GM23338 (cell line): ENCODE data around the gene LCNL1. TPM values are rescaled to one million over a fixed set of nuclear protein-coding genes. Genes with fewer than 3 reads are reported as not detected.

Experiments used
- ATAC-seq: fragments of 200-7000 bp; cut with Tn5 transposase; 3 replicates; pipeline ENCODE4 v1.9.1; 2020
- DNase-seq: peaks from one replicate; pipeline ENCODE4 v3.0.0-alpha.2; 2015; ENCODE audit warnings: low spot score
- H2AFZ ChIP-seq: fragments of 200-600 bp; sonication (generic); 2 replicates; pipeline ENCODE4 v1.8.0; 2016; ENCODE audit warnings: antibody characterized with exemption, mild to moderate bottlenecking, moderate library complexity
- H3F3A ChIP-seq: fragments of 200-600 bp; sonication (generic); replicated peaks from 2 replicates; pipeline ENCODE4 v1.8.0; 2017; ENCODE audit warnings: antibody characterized with exemption, mixed run types, low read depth
- H3K27ac ChIP-seq: fragments of 200-600 bp; sonication (generic); 2 replicates; pipeline ENCODE4 v1.6.1; 2016; ENCODE audit warnings: low read depth
- H3K27me3 ChIP-seq: fragments of 200-600 bp; sonication (generic); 2 replicates; pipeline ENCODE4 v1.8.0; 2016; ENCODE audit warnings: mild to moderate bottlenecking, mixed run types, moderate library complexity; ENCODE audit not compliant: insufficient read depth
- H3K36me3 ChIP-seq: fragments of 200-600 bp; sonication (generic); 2 replicates; pipeline ENCODE4 v1.8.0; 2016; ENCODE audit warnings: mild to moderate bottlenecking; ENCODE audit not compliant: insufficient read depth
- H3K4me1 ChIP-seq: fragments of 200-600 bp; sonication (generic); 2 replicates; pipeline ENCODE4 v1.8.0; 2016; ENCODE audit warnings: mild to moderate bottlenecking, moderate library complexity; ENCODE audit not compliant: insufficient read depth
- H3K4me2 ChIP-seq: fragments of 200-600 bp; sonication (generic); 2 replicates; pipeline ENCODE4 v1.7.1; 2017; ENCODE audit warnings: mixed run types
- H3K4me3 ChIP-seq: fragments of 200-600 bp; sonication (generic); 2 replicates; pipeline ENCODE4 v1.6.1; 2016; ENCODE audit warnings: mixed run types
- H3K79me2 ChIP-seq: fragments of 200-600 bp; sonication (generic); replicated peaks from 2 replicates; pipeline ENCODE4 v1.8.0; 2017; ENCODE audit warnings: mild to moderate bottlenecking; ENCODE audit not compliant: insufficient read depth
- H3K9me2 ChIP-seq: fragments of 200-600 bp; sonication (generic); 2 replicates; pipeline ENCODE4 v1.8.0; 2017; ENCODE audit not compliant: insufficient read depth
- H4K20me1 ChIP-seq: fragments of 200-600 bp; sonication (generic); replicated peaks from 2 replicates; pipeline ENCODE4 v1.8.0; 2017; ENCODE audit warnings: mild to moderate bottlenecking; ENCODE audit not compliant: insufficient read depth
- H3K27ac Mint-ChIP-seq: 2 replicates; pipeline ENCODE4 v1.8.0; 2020; ENCODE audit warnings: inconsistent platforms, mild to moderate bottlenecking, moderate library complexity, mixed read lengths
- H3K27me3 Mint-ChIP-seq: 3 replicates; pipeline ENCODE4 v1.8.0; 2022; ENCODE audit warnings: low read depth, mild to moderate bottlenecking, moderate library complexity, mixed read lengths, inconsistent platforms; ENCODE audit not compliant: insufficient read depth, poor library complexity
- H3K36me3 Mint-ChIP-seq: 3 replicates; pipeline ENCODE4 v1.8.0; 2021; ENCODE audit warnings: low read depth, mild to moderate bottlenecking, inconsistent platforms, moderate library complexity, mixed read lengths
- H3K4me1 Mint-ChIP-seq: 3 replicates; pipeline ENCODE4 v1.8.0; 2020; ENCODE audit warnings: mild to moderate bottlenecking, inconsistent platforms, mixed read lengths
- H3K4me3 Mint-ChIP-seq: 3 replicates; pipeline ENCODE4 v1.8.0; 2021; ENCODE audit warnings: moderate library complexity, mild to moderate bottlenecking, inconsistent platforms, mixed read lengths
- H3K9me3 Mint-ChIP-seq: 3 replicates; pipeline ENCODE4 v1.8.0; 2020; ENCODE audit warnings: moderate library complexity, mild to moderate bottlenecking, inconsistent platforms, mixed read lengths
- CREB1 ChIP-seq: fragments of 250-450 bp; sonication (Bioruptor Pico); IDR thresholded peaks from 2 replicates; pipeline ENCODE4 v1.5.0; 2020; ENCODE audit warnings: low read depth, mild to moderate bottlenecking, moderate library complexity
- CTCF ChIP-seq, 2 experiments: fragments of 200-600 bp in 1 of 2; sonication (generic) in 1 of 2; conservative IDR thresholded peaks; 2 replicates each; pipeline versions ENCODE4 v1.5.1 to v1.6.1; 2016 to 2017; ENCODE audit warnings: antibody characterized with exemption in 2 of 2, low read depth in 2 of 2, mild to moderate bottlenecking in 2 of 2, moderate library complexity in 1 of 2
- ETS1 ChIP-seq: IDR thresholded peaks from 2 replicates; pipeline ENCODE4 v1.6.1; 2016; ENCODE audit warnings: antibody characterized with exemption
- EZH2 ChIP-seq: fragments of 200-600 bp; sonication (generic); IDR thresholded peaks from one replicate; pipeline ENCODE4 v1.8.0; 2017; ENCODE audit warnings: antibody characterized with exemption, mild to moderate bottlenecking, low read depth; ENCODE audit not compliant: unreplicated experiment
- EZH2phosphoT487 ChIP-seq: fragments of 200-600 bp; sonication (generic); IDR thresholded peaks from one replicate; pipeline ENCODE4 v1.8.1; 2018; ENCODE audit warnings: antibody characterized with exemption; ENCODE audit not compliant: unreplicated experiment
- JUNB ChIP-seq: IDR thresholded peaks from one replicate; pipeline ENCODE4 v1.6.1; 2016; ENCODE audit warnings: antibody characterized with exemption; ENCODE audit not compliant: unreplicated experiment
- NANOG ChIP-seq: IDR thresholded peaks from 2 replicates; pipeline ENCODE4 v1.6.1; 2016; ENCODE audit warnings: antibody characterized with exemption, borderline replicate concordance
- POLR2AphosphoS5 ChIP-seq: IDR thresholded peaks from 2 replicates; pipeline ENCODE4 v1.6.1; 2016; ENCODE audit warnings: antibody characterized with exemption, low read depth
- REST ChIP-seq: IDR thresholded peaks from one replicate; pipeline ENCODE4 v1.6.1; 2018; ENCODE audit warnings: antibody characterized with exemption; ENCODE audit not compliant: unreplicated experiment
- STAT1 ChIP-seq: IDR thresholded peaks from one replicate; pipeline ENCODE4 v1.6.1; 2016; ENCODE audit warnings: antibody characterized with exemption; ENCODE audit not compliant: unreplicated experiment
- ZNF114 ChIP-seq: fragments of 250-450 bp; sonication (Bioruptor Pico); IDR thresholded peaks from 2 replicates; pipeline ENCODE4 v1.5.0; 2020; ENCODE audit warnings: mild to moderate bottlenecking, moderate library complexity
- ZNF331 ChIP-seq: fragments of 250-450 bp; sonication (Bioruptor Pico); IDR thresholded peaks from 2 replicates; pipeline ENCODE4 v1.5.0; 2020; ENCODE audit warnings: low read depth, mild to moderate bottlenecking, moderate library complexity
- polyA plus RNA-seq: library from polyadenylated mRNA; unstranded; fragments of >200 nt; fragmentation: Nextera tagmentation; extraction: Ambion mirVana; gene quantifications from 2 replicates; pipeline ENCODE4 v1.2.1, GENCODE V29; 2016
- total RNA-seq: library from RNA; depleted of rRNA; stranded (reverse); fragments of >200 nt; shearing (Covaris generic); gene quantifications from 2 replicates; pipeline ENCODE4 v1.2.3, GENCODE V29; 2014

The LCNL1 gene
- total and polyA plus RNA-seq, 2 experiments from 2014 or later: 0.11 TPM; not detected in 1

- Histone ChIP-seq H4K20me1 (no peaks in the 10 kb centered on the region), H3F3A (0 out of 2 replicates have a peak, but pooled peaks cover 3% of the 10 kb centered on the region), H3K36me3 (no peaks in the 10 kb centered on the region), H3K4me1 (0 out of 2 replicates have a peak, but pooled peaks cover 3% of the 10 kb centered on the region), H3K79me2 (no peaks in the 10 kb centered on the region), H2AFZ (no peak within 1 kb of the TSS), H3K27me3 (peaks cover 16% of the 10 kb centered on the region), H3K4me3 (no peak within 1 kb of the TSS), H3K4me2 (no peak within 1 kb of the TSS), H3K27ac (no peak within 1 kb of the TSS), H3K9me2 (no peaks in the 10 kb centered on the region)
- Mint-ChIP-seq H3K4me1 (no peaks in the 10 kb centered on the region; the same call in 2 of the 3 replicates), H3K36me3 (no peaks in the 10 kb centered on the region), H3K27ac (no peak within 1 kb of the TSS), H3K9me3 (no peaks in the 10 kb centered on the region), H3K4me3 (no peak within 1 kb of the TSS), H3K27me3 (peaks cover 23% of the 10 kb centered on the region)
- ATAC-seq (no peak), DNase-seq (no peak)
- TF ChIP-seq ZNF114 (CRISPR knock-in tag) (no peak), CTCF (conservative IDR thresholded peaks at IDR 0.05; ENCODE audit: low read depth in 2 of 2) (no peak), ZNF331 (CRISPR knock-in tag) (no peak), ETS1 (no peak)
Measured at GRCh38 chr9:137031904-137032640, 49.3 kb downstream of the LCNL1 start, which contains the start of gene FUT7. Gene FUT7 (minus strand): TSS chr9:137032088. CDS start chr9:137031991, 97 bp downstream.

GRCh38 chr9:137032858-137033257, 50.1 kb downstream of the LCNL1 start:
- H2AFZ ChIP-seq: no peak overlapping the region
- H3K27ac ChIP-seq: no peak overlapping the region
- no peak overlapping the region for H3K4me2 ChIP-seq
- Mint-ChIP-seq H3K4me1 (no peaks in the 10 kb centered on the region; the same call in 2 of the 3 replicates), H3K27ac (no peak overlapping the region), H3K9me3 (no peaks in the 10 kb centered on the region), H3K4me3 (no peak overlapping the region), H3K27me3 (peaks cover 19% of the 10 kb centered on the region), H3K36me3 (no peaks in the 10 kb centered on the region)
- no peaks in the 10 kb centered on the region for H4K20me1 ChIP-seq
- DNase-seq: no peak
- no peaks in the 10 kb centered on the region for H3K9me2 ChIP-seq
- H3K4me1 ChIP-seq: no peaks in the 10 kb centered on the region
- H3K79me2 ChIP-seq: no peaks in the 10 kb centered on the region
- H3F3A ChIP-seq: 0 out of 2 replicates have a peak, but pooled peaks cover 3% of the 10 kb centered on the region
- ATAC-seq: no peak
- no peaks in the 10 kb centered on the region for H3K36me3 ChIP-seq
- H3K4me3 ChIP-seq: no peak overlapping the region
- H3K27me3 ChIP-seq: peaks cover 10% of the 10 kb centered on the region
- TF ChIP-seq POLR2AphosphoS5 (no peak), STAT1 (no peak), CREB1 (CRISPR knock-in tag) (no peak), EZH2 (no peak), ZNF114 (CRISPR knock-in tag) (no peak), JUNB (no peak), ETS1 (no peak), NANOG (no peak), REST (no peak), EZH2phosphoT487 (no peak)
